ENCODE data around the gene HPS1. TPM values are rescaled to one million over a fixed set of nuclear protein-coding genes. Genes with fewer than 3 reads are reported as not detected.

HPS1 gene
- total RNA-seq, 3 donors from 2014 or later (not counting 1 experiment from before 2014, with no cell fraction given), result 92.4 to 103 (median 102) TPM

DNA sequence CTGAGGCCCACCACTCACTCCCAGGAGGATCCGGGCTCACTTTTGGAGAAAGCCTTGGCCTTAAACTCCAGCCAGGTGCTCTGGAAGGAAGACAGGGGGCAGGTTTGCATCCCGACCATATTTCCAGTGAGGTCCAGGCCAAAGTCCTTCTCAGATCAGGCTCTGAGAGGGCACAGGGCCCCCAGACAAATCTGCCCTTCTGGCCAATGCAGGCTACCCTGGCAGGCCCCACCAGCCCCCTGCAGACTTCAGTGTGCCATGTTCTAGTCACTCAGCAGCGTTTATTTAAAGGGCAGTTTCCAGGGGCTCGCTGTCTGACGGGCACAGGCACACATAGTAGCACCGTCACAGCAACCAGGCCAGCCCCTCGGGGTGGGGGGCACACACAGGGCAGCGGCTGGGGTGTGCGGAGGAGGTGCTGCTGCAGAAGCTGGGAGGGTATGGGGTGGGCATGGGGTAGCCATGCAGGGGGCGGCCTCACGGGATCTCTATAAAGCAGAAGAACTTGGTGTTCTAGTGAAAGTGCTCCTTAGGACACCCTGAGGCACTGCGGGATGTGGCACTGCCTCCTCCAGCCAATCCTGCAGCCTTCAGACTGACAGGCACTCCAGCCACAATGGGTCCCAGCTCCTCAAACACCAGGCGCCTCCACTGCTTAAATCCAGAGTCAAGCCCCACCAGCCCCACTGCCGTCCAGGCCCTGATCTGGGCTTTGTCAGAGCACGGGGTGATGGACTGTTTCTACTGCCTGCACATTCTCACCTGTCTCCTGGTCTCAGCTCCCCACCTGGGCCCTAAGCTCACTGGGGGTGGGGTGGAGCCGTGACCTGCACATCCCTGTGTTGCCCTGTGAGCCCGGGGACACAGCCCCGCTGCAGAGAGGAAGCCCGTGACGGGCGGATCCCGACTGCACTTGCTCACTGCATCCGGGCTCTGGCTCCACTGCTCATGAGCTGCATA, 22.2 kb downstream of the HPS1 start:
- TF ChIP-seq, protein P1, sequence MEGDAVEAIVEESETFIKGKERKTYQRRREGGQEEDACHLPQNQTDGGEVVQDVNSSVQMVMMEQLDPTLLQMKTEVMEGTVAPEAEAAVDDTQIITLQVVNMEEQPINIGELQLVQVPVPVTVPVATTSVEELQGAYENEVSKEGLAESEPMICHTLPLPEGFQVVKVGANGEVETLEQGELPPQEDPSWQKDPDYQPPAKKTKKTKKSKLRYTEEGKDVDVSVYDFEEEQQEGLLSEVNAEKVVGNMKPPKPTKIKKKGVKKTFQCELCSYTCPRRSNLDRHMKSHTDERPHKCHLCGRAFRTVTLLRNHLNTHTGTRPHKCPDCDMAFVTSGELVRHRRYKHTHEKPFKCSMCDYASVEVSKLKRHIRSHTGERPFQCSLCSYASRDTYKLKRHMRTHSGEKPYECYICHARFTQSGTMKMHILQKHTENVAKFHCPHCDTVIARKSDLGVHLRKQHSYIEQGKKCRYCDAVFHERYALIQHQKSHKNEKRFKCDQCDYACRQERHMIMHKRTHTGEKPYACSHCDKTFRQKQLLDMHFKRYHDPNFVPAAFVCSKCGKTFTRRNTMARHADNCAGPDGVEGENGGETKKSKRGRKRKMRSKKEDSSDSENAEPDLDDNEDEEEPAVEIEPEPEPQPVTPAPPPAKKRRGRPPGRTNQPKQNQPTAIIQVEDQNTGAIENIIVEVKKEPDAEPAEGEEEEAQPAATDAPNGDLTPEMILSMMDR (IDR thresholded peaks at IDR 0.05), result no peak
- ATAC-seq (no peak), DNase-seq (no peak)
- Histone ChIP-seq H3K27me3 (ENCODE audit: control insufficient read depth, insufficient read depth, low read length) (no peaks in the 10 kb centered on the region), H3K4me3 (ENCODE audit: low read length) (no peak overlapping the region), H3K36me3 (ENCODE audit: control insufficient read depth, insufficient read depth, low read length) (peaks cover 63% of the 10 kb centered on the region), H3K9me3 (ENCODE audit: control insufficient read depth, insufficient read depth, low read length) (no peaks in the 10 kb centered on the region), H3K4me1 (ENCODE audit: control insufficient read depth, insufficient read depth, low read length) (no peaks in the 10 kb centered on the region), H3K27ac (ENCODE audit: low read length) (no peak overlapping the region)
- intact Hi-C loops (cut with micrococcal nuclease), result no loop called here
- no peaks in the 10 kb centered on the region for H3K27me3 Mint-ChIP-seq (ENCODE audit: low read depth in 2 of 2)
- no peaks in the 10 kb centered on the region for H3K9me3 Mint-ChIP-seq
- whole genome bisulfite sequencing (ENCODE audit: insufficient coverage), result 96% methylated on average over 23 of the region's 23 CpGs
- no peak overlapping the region for H3K4me3 Mint-ChIP-seq
- H3K36me3 Mint-ChIP-seq, result peaks cover 11% of the 10 kb centered on the region
- no peaks in the 10 kb centered on the region for H3K4me1 Mint-ChIP-seq
- no peak overlapping the region for H3K27ac Mint-ChIP-seq

DNA sequence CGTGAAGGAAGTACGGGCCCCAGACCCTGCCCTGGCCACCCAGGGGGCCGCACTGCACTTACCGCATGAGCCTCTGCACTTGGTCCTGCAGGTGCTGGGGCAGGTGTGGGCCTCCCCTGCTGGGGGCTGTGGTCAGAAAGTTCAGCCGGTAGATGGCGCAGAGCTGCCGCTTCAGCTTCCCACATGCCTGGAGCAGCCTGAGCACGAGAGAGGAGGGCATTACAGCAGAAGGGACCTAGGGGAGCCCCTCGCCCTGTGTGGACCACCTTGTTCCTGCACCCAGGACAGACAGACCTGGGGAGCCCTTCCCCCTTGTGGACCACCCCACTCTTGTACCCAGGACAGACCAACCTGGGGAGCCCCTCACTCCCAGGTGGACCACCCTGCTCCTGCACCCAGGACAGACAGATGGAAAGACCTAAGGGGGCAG, 23.0 kb downstream of the HPS1 start:
- Histone ChIP-seq H3K27ac (ENCODE audit: low read length) (no peak overlapping the region), H3K9me3 (ENCODE audit: control insufficient read depth, insufficient read depth, low read length) (no peaks in the 10 kb centered on the region), H3K4me1 (ENCODE audit: control insufficient read depth, insufficient read depth, low read length) (no peaks in the 10 kb centered on the region), H3K36me3 (ENCODE audit: control insufficient read depth, insufficient read depth, low read length) (peaks cover 68% of the 10 kb centered on the region), H3K27me3 (ENCODE audit: control insufficient read depth, insufficient read depth, low read length) (no peaks in the 10 kb centered on the region), H3K4me3 (ENCODE audit: low read length) (no peak overlapping the region)
- intact Hi-C loops (cut with micrococcal nuclease), result no loop called here
- no peak for ATAC-seq
- Mint-ChIP-seq H3K4me3 (no peak overlapping the region), H3K27me3 (ENCODE audit: low read depth in 2 of 2) (no peaks in the 10 kb centered on the region), H3K27ac (no peak overlapping the region), H3K9me3 (no peaks in the 10 kb centered on the region), H3K4me1 (no peaks in the 10 kb centered on the region), H3K36me3 (peaks cover 13% of the 10 kb centered on the region)
- TF ChIP-seq, protein P1 (IDR thresholded peaks at IDR 0.05), result no peak
- no peak for DNase-seq
- WGBS (ENCODE audit: insufficient coverage), result 95% methylated on average over 9 of the region's 9 CpGs

DNA sequence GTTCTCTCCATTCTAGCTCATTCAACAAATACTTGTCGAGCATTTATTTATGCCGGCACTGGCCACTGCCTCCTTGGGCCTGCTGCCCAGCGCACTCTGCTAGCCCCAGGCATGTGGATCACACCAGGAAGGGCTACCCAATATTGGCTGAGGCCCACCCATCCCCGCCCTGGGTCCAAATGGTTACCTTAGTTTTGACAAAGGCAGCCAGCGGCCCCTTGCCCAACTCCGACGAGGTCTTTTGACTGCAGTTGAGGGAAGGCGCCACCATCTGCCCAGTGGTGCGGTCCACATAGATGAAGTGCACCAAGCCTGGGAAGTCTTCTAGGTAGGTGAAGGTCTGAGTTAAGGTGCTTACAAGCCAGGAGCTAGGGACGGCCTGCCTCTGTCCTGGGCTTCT, 24.6 kb downstream of the HPS1 start:
- intact Hi-C loops (cut with micrococcal nuclease), result no loop called here
- H3K4me1 Mint-ChIP-seq, result no peaks in the 10 kb centered on the region
- TF ChIP-seq, protein P1 (IDR thresholded peaks at IDR 0.05), result no peak
- H3K27ac ChIP-seq (ENCODE audit: low read length), result no peak overlapping the region
- no peak overlapping the region for H3K27ac Mint-ChIP-seq
- DNase-seq (no peak), ATAC-seq (no peak)
- H3K9me3 Mint-ChIP-seq, result no peaks in the 10 kb centered on the region
- no peak overlapping the region for H3K4me3 ChIP-seq (ENCODE audit: low read length)
- H3K36me3 ChIP-seq (ENCODE audit: control insufficient read depth, insufficient read depth, low read length), result peaks cover 74% of the 10 kb centered on the region
- no peaks in the 10 kb centered on the region for H3K27me3 ChIP-seq (ENCODE audit: control insufficient read depth, insufficient read depth, low read length)
- H3K4me3 Mint-ChIP-seq, result no peak overlapping the region
- no peaks in the 10 kb centered on the region for H3K27me3 Mint-ChIP-seq (ENCODE audit: low read depth in 2 of 2)
- no peaks in the 10 kb centered on the region for H3K4me1 ChIP-seq (ENCODE audit: control insufficient read depth, insufficient read depth, low read length)
- H3K9me3 ChIP-seq (ENCODE audit: control insufficient read depth, insufficient read depth, low read length), result no peaks in the 10 kb centered on the region
- WGBS (ENCODE audit: insufficient coverage), result 98% methylated on average over 10 of the region's 10 CpGs
- H3K36me3 Mint-ChIP-seq, result peaks cover 7% of the 10 kb centered on the region

Measured in natural killer cell (primary cell).